Uterus (tissue), 4 donors: Measurements from ENCODE around the gene CHAD. TPM values are rescaled to one million over a fixed set of nuclear protein-coding genes. Genes with fewer than 3 reads are reported as not detected.

Experiments
- DNase-seq, 2 donors: peaks; one replicate each; pipeline ENCODE4 v3.0.0-alpha.2; 2019 to 2020
- H3K27ac ChIP-seq, 2 donors: fragments of 200-600 bp; sonication (generic); 1 replicate in 1 of 2; 2 replicates in 1 of 2; pipeline ENCODE4 v1.5.1; 2016 to 2018
- H3K27me3 ChIP-seq, 2 donors: fragments of 200-600 bp; sonication (generic); one replicate each; pipeline ENCODE4 v1.5.1; 2018 to 2019; ENCODE audit warnings: control low read depth in 1 of 2
- H3K36me3 ChIP-seq, 2 donors: fragments of 200-600 bp; sonication (generic); one replicate each; pipeline ENCODE4 v1.5.1; 2019; ENCODE audit warnings: control low read depth in 1 of 2
- H3K4me1 ChIP-seq, 2 donors: fragments of 200-600 bp; sonication (generic); one replicate each; pipeline ENCODE4 v1.5.1; 2018 to 2019; ENCODE audit warnings: control low read depth in 1 of 2
- H3K4me3 ChIP-seq, 2 donors: fragments of 200-600 bp; sonication (generic); 1 replicate in 1 of 2; 2 replicates in 1 of 2; pipeline ENCODE4 v1.5.1; 2018 to 2019; ENCODE audit warnings: mild to moderate bottlenecking in 1 of 2
- H3K9me3 ChIP-seq, 2 donors: fragments of 200-600 bp; sonication (generic); one replicate each; pipeline ENCODE4 v1.5.1; 2019; ENCODE audit warnings: control low read depth in 1 of 2
- POLR2A ChIP-seq, 2 donors: fragments of 450-650 bp; IDR thresholded peaks; one replicate each; pipeline ENCODE4 v1.6.1; 2016; ENCODE audit warnings: antibody characterized with exemption in 2 of 2, mild to moderate bottlenecking in 1 of 2, moderate library complexity in 1 of 2
- intact Hi-C: fragments of 100-400 bp; cut with DNase I; formaldehyde crosslinking; loops from one replicate; pipeline ENCODE4 v1.15.1; 2023; ENCODE audit warnings: low total_unique reads
- total RNA-seq, 4 donors: library from RNA; depleted of rRNA in 3 of 4; stranded (reverse); fragments of >200 nt in 3 of 4; gene quantifications; one replicate each; pipeline versions ENCODE4 v1.1.0 to v1.2.4, GENCODE V29; 2014 to 2023
- TF ChIP-seq, protein P1 (sequence below), 4 experiments: fragments of 200-600 bp in 2 of 4; fragments of 450-650 bp in 2 of 4; sonication (generic) in 2 of 4; IDR thresholded peaks; one replicate each; pipeline ENCODE4 v1.5.1; 2016 to 2019; ENCODE audit warnings: antibody characterized with exemption in 4 of 4, mild to moderate bottlenecking in 2 of 4, moderate library complexity in 1 of 4
- donor health status: DM: yes; HTN: yes; CAD: no.

The CHAD gene, protein sequence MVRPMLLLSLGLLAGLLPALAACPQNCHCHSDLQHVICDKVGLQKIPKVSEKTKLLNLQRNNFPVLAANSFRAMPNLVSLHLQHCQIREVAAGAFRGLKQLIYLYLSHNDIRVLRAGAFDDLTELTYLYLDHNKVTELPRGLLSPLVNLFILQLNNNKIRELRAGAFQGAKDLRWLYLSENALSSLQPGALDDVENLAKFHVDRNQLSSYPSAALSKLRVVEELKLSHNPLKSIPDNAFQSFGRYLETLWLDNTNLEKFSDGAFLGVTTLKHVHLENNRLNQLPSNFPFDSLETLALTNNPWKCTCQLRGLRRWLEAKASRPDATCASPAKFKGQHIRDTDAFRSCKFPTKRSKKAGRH
- total RNA-seq, result not detected

DNA sequence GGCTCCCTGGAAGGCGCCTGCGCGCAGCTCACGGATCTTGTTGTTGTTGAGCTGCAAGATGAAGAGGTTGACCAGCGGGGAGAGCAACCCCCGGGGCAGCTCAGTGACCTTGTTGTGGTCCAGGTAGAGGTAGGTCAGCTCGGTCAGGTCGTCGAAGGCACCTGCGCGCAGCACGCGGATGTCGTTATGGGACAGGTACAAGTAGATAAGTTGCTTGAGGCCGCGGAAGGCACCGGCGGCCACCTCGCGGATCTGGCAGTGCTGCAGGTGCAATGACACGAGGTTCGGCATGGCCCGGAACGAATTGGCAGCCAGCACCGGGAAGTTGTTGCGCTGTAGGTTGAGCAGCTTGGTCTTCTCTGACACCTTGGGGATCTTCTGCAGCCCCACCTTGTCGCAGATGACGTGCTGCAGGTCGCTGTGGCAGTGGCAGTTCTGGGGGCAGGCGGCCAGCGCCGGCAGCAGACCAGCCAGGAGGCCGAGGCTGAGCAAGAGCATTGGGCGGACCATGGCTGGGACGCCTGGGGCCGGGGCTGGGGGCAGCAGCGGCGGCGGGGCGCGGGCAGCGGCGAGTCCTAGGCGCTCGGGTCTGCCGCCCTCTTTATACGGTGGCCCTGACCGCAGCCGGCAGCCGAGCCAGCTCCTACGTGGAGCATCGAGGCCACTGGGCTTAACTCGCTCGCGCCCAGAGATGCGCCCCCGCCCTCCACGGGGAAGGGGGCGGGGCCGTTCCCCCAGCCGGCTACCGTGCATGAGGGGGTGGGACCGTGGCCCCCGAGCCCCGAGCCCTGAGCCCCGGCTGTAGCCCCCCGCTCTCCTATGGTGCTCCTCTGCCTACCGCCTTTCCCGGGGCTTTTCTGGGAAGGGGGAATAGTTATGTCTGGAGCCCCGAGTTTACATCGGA lies at the start of gene CHAD:
Gene CHAD (minus strand): TSS at position 577 of the 904 bp plus-strand sequence. CDS start 67 bp downstream, at position 510.
- DNase-seq, result no peak
- H3K27ac ChIP-seq, result no peak within 1 kb of the TSS
- no peaks in the 10 kb centered on the region for H3K27me3 ChIP-seq
- TF ChIP-seq, protein P1, sequence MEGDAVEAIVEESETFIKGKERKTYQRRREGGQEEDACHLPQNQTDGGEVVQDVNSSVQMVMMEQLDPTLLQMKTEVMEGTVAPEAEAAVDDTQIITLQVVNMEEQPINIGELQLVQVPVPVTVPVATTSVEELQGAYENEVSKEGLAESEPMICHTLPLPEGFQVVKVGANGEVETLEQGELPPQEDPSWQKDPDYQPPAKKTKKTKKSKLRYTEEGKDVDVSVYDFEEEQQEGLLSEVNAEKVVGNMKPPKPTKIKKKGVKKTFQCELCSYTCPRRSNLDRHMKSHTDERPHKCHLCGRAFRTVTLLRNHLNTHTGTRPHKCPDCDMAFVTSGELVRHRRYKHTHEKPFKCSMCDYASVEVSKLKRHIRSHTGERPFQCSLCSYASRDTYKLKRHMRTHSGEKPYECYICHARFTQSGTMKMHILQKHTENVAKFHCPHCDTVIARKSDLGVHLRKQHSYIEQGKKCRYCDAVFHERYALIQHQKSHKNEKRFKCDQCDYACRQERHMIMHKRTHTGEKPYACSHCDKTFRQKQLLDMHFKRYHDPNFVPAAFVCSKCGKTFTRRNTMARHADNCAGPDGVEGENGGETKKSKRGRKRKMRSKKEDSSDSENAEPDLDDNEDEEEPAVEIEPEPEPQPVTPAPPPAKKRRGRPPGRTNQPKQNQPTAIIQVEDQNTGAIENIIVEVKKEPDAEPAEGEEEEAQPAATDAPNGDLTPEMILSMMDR (IDR thresholded peaks at IDR 0.05), result no peak
- no peak for TF ChIP-seq POLR2A (IDR thresholded peaks at IDR 0.05)
- peak within 1 kb of the TSS; percentile 18 to 28 for H3K4me3 ChIP-seq
- no peaks in the 10 kb centered on the region for H3K9me3 ChIP-seq
- H3K36me3 ChIP-seq, result no peaks in the 10 kb centered on the region
- peaks cover 0 to 15% of the 10 kb centered on the region in 2 donors for H3K4me1 ChIP-seq
- intact Hi-C loops, result no loop called here

DNA sequence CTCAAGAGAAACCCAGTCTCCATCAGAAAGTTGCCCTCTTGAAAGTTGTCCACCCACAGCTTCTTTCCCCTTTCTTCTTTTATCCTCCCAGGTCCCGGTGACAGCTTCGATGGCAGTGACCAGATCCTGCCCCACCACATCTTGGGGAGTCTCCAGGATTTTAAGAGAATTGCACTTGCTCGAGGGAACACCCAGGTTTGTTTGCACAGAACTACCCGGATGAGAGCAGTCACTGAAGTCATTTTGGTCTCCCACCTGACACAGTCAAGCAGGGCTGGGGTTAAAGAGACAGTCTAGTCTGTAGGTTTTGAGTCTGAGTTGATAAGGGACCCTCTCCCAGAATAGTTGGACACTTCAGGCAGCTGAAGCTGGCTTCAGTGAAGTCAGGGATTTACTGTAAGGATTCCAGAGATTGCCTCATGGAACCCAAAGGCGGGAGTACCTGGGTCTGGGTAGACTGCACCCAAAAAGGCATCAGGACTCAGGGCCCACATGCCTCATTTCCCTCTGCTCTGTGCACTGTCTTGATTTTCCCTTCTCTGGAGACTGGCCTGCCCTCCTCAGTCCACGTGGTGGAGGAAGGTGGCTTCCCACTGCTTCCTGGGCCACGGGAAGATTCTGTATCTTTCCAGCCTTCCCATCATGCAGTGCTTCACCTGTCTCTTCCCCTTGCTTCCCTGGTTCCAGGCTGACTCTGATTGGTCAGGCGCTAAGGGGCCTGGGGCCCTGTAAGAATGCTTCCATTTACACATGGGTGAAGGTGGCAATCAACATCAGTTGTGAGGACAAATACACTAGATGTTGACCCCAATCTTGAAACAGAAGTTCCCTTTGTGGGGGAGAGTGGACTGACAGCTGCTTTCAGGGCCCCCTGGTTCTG lies 49.1 kb upstream of the CHAD start:
- Histone ChIP-seq H3K27ac (no peak overlapping the region), H3K9me3 (no peaks in the 10 kb centered on the region)
- intact Hi-C loops, result no loop called here

DNA sequence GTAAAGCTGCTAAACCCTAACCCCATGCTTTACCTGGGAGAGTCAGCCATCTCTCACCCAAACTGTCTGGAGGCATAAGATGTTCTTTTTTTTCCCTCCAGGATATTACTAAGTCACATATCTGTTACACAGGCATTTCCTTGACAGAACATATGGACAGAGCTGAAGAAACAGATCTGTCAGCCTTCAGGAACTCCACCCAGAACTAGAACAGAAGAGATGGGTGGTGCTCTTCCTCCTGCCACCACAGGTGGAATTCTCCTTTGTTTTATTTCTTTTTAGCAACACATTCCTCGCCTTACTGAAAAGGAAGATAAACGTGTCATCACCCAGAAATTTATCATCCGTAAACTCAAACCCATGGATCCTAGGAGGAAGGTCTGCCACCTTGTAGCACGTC lies 48.3 kb upstream of the CHAD start:
- no peak for DNase-seq
- H3K27me3 ChIP-seq, result no peaks in the 10 kb centered on the region
- no peak overlapping the region for H3K4me3 ChIP-seq
- no peaks in the 10 kb centered on the region for H3K36me3 ChIP-seq
- no peaks in the 10 kb centered on the region for H3K4me1 ChIP-seq
- no peak overlapping the region for H3K27ac ChIP-seq
- H3K9me3 ChIP-seq, result no peaks in the 10 kb centered on the region
- intact Hi-C loops, result no loop called here
- no peak for TF ChIP-seq POLR2A (IDR thresholded peaks at IDR 0.05)
- TF ChIP-seq, protein P1 (IDR thresholded peaks at IDR 0.05), result no peak

More for the DNA sequence above, 49.1 kb upstream of the CHAD start:
- no peak for DNase-seq
- no peaks in the 10 kb centered on the region for H3K27me3 ChIP-seq
- H3K4me1 ChIP-seq, result no peaks in the 10 kb centered on the region
- no peak overlapping the region for H3K4me3 ChIP-seq
- no peak for TF ChIP-seq POLR2A (IDR thresholded peaks at IDR 0.05)
- TF ChIP-seq, protein P1 (IDR thresholded peaks at IDR 0.05), result no peak
- H3K36me3 ChIP-seq, result no peaks in the 10 kb centered on the region

DNA sequence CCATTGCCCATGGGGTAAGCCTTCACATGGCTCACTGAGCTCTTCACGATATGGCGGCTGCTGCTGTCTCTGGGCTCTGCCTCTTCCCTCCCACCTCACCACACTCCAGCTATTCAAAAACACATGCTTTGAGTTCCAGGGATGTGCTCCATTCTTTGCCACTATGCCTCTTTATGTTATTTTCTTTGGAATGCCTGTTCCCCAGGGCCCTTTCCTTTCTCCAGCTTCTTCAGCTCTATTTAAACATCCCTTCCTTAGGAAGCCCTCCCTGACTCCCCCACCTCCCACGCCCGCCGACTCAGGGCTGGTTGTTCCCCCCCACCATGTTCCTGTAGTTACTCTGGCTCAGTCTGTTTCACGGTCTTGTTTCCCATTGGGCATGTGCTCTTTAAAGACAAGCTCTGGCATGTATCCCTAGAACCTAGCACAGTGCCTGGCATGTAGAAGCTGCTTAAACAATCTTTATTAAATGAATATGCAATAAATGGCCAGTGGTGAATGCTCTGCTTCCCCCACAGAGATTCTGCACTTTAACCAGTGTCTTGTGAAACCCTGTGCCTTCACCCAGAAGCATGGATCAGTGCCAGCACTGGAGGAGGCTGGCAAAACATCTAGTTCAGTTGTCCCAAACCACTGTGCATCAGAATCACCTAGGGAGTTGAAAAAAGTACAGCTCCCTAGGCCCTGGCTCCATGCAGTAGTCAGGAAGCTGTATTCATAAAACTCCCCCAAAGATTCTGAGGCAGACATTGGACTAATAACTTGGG lies 46.4 kb upstream of the CHAD start:
- intact Hi-C loops, result no loop called here
- DNase-seq, result no peak
- Histone ChIP-seq H3K27me3 (no peaks in the 10 kb centered on the region), H3K4me3 (no peak overlapping the region), H3K4me1 (no peaks in the 10 kb centered on the region), H3K9me3 (no peaks in the 10 kb centered on the region), H3K27ac (no peak overlapping the region), H3K36me3 (no peaks in the 10 kb centered on the region)
- TF ChIP-seq, protein P1 (IDR thresholded peaks at IDR 0.05), result no peak
- no peak for TF ChIP-seq POLR2A (IDR thresholded peaks at IDR 0.05)
